GM12878 (cell line): ENCODE measurements around the gene ZCCHC17. TPM values are rescaled to one million over a fixed set of nuclear protein-coding genes. Genes with fewer than 3 reads are reported as not detected.

ENCODE experiments used
- ATAC-seq: fragments of 200-7000 bp; cut with Tn5 transposase; 3 replicates; pipeline ENCODE4 v1.9.1; 2020; ENCODE audit warnings: mild to moderate bottlenecking, moderate library complexity
- BruUV-seq: library from RNA; stranded (reverse); fragments of 400-500 nt; replicated peaks from 2 replicates; lab custom pipeline; 2021; lab: Mats Ljungman, UMichigan
- CTCF ChIA-PET: fragments of 300-600 bp; sonication (Branson Sonifier 250); formaldehyde crosslinking; extraction: SDS; loops from one replicate; lab custom pipeline; 2021; ENCODE audit warnings: inconsistent platforms; lab: Yijun Ruan, JAX
- POLR2A ChIA-PET: fragments of 350-600 bp; formaldehyde crosslinking; extraction: SDS; loops from one replicate; lab custom pipeline; 2021; ENCODE audit warnings: inconsistent platforms; lab: Charles Lee
- RAD21 ChIA-PET: fragments of 300-600 bp; sonication (Branson Sonifier 250); formaldehyde crosslinking; loops from one replicate; lab custom pipeline; 2023; ENCODE audit warnings: antibody characterized with exemption; ENCODE audit not compliant: unreplicated experiment; lab: Charles Lee
- SMC1A ChIA-PET: fragments of 300-600 bp; sonication (Branson Sonifier 250); formaldehyde crosslinking; loops from one replicate; lab custom pipeline; 2023; ENCODE audit not compliant: unreplicated experiment, uncharacterized antibody; lab: Charles Lee
- DNase-seq: peaks from one replicate; pipeline ENCODE4 v3.0.0-alpha.2; 2011; ENCODE audit warnings: low read depth, low spot score
- FAIRE-seq: peaks from 3 replicates; lab custom pipeline; 2011; peaks lifted over from hg19 to GRCh38; lab: Jason Lieb, UNC
- H2AFZ ChIP-seq: 2 replicates; pipeline ENCODE4 v1.6.0; 2011; ENCODE audit warnings: low read depth, low read length, control low read depth; ENCODE audit not compliant: control insufficient read depth
- H3K27ac ChIP-seq: 2 replicates; pipeline ENCODE4 v1.5.1; 2011; ENCODE audit warnings: control low read depth; ENCODE audit not compliant: control insufficient read depth, insufficient read depth
- H3K27me3 ChIP-seq, 2 experiments: replicated peaks in 1 of 2; 2 replicates each; pipeline versions ENCODE4 v1.6.0 to v1.6.1; 2011; ENCODE audit warnings: low read length in 1 of 2; ENCODE audit not compliant: control insufficient read depth in 2 of 2, insufficient read depth in 2 of 2
- H3K36me3 ChIP-seq, 2 experiments: 2 replicates each; pipeline ENCODE4 v1.5.1; 2011; ENCODE audit warnings: low read length in 1 of 2; ENCODE audit not compliant: control insufficient read depth in 2 of 2, insufficient read depth in 2 of 2
- H3K4me1 ChIP-seq: 2 replicates; pipeline ENCODE4 v1.6.1; 2011; ENCODE audit warnings: mild to moderate bottlenecking, low read length, moderate library complexity, mixed read lengths; ENCODE audit not compliant: control insufficient read depth, insufficient read depth
- H3K4me2 ChIP-seq: 2 replicates; pipeline ENCODE4 v1.6.0; 2011; ENCODE audit warnings: control low read depth; ENCODE audit not compliant: control insufficient read depth, insufficient read depth
- H3K4me3 ChIP-seq: fragments of 200-600 bp; sonication (generic); 2 replicates; pipeline ENCODE4 v1.5.1; 2016
- H3K79me2 ChIP-seq: 2 replicates; pipeline ENCODE4 v1.6.0; 2011; ENCODE audit warnings: low read length; ENCODE audit not compliant: control insufficient read depth, insufficient read depth
- H3K9ac ChIP-seq: 2 replicates; pipeline ENCODE4 v1.8.0; 2011; ENCODE audit warnings: low read length, control low read depth, mixed read lengths; ENCODE audit not compliant: control insufficient read depth, insufficient read depth
- H3K9me3 ChIP-seq: replicated peaks from 3 replicates; pipeline ENCODE4 v1.5.1; 2011; ENCODE audit warnings: mild to moderate bottlenecking, low read length; ENCODE audit not compliant: control insufficient read depth, insufficient read depth
- H4K20me1 ChIP-seq: 2 replicates; pipeline ENCODE4 v1.6.0; 2011; ENCODE audit not compliant: control insufficient read depth, insufficient read depth
- BCL11A ChIP-seq: IDR thresholded peaks from 2 replicates; pipeline ENCODE4 v1.6.1; 2011; ENCODE audit warnings: low read depth, low read length
- CBX3 ChIP-seq: fragments of 200-600 bp; sonication (generic); IDR thresholded peaks from 2 replicates; pipeline ENCODE4 v1.6.1; 2016; ENCODE audit warnings: low read depth, borderline replicate concordance
- CHD4 ChIP-seq: fragments of 200-600 bp; sonication (generic); IDR thresholded peaks from 2 replicates; pipeline ENCODE4 v1.6.1; 2016; ENCODE audit warnings: mild to moderate bottlenecking
- EED ChIP-seq: sonication (generic); IDR thresholded peaks from 2 replicates; pipeline ENCODE4 v1.6.1; 2016; ENCODE audit warnings: antibody characterized with exemption, low read depth
- EGR1 ChIP-seq, 2 experiments: IDR thresholded peaks; 1 replicate in 1 of 2; 2 replicates in 1 of 2; pipeline ENCODE4 v1.6.1; 2011 to 2012; ENCODE audit warnings: low read depth in 2 of 2, low read length in 2 of 2, borderline replicate concordance in 1 of 2, mild to moderate bottlenecking in 1 of 2, moderate library complexity in 1 of 2
- FOXK2 ChIP-seq: fragments of 450-650 bp; IDR thresholded peaks from 2 replicates; pipeline ENCODE4 v1.6.1; 2017; ENCODE audit warnings: mild to moderate bottlenecking, moderate library complexity
- HDGF ChIP-seq: fragments of 450-650 bp; IDR thresholded peaks from 2 replicates; pipeline ENCODE4 v1.6.1; 2016; ENCODE audit warnings: antibody characterized with exemption
- IRF5 ChIP-seq: fragments of 450-650 bp; IDR thresholded peaks from 2 replicates; pipeline ENCODE4 v1.6.1; 2017; ENCODE audit warnings: borderline replicate concordance
- NBN ChIP-seq: fragments of 450-650 bp; IDR thresholded peaks from 2 replicates; pipeline ENCODE4 v1.6.1; 2016
- NR2F1 ChIP-seq: fragments of 450-650 bp; conservative IDR thresholded peaks from 2 replicates; pipeline ENCODE4 v1.6.1; 2017; ENCODE audit warnings: mild to moderate bottlenecking
- SKIL ChIP-seq: fragments of 450-650 bp; IDR thresholded peaks from 2 replicates; pipeline ENCODE4 v1.6.1; 2017; ENCODE audit warnings: mild to moderate bottlenecking, low read depth, inconsistent platforms; ENCODE audit not compliant: poor library complexity, severe bottlenecking
- ZNF687 ChIP-seq: fragments of 450-650 bp; IDR thresholded peaks from 2 replicates; pipeline ENCODE4 v1.6.1; 2017; ENCODE audit warnings: mild to moderate bottlenecking, moderate library complexity
- WGBS: methylation state at CpG from one replicate; pipeline ENCODE4 v1.1.6; 2016; ENCODE audit warnings: low lambda C conversion rate; ENCODE audit not compliant: insufficient replicate concordance, insufficient coverage; ENCODE audit errors: missing lambda C conversion rate; 5-methylcytosine and 5-hydroxymethylcytosine counted together
- in situ Hi-C: fragments of 300-500 bp; cut with MboI; formaldehyde crosslinking; loops from 9 replicates; pipeline ENCODE4 v1.14.3; 2018; ENCODE audit warnings: mixed read lengths
- intact Hi-C: fragments of 100-400 bp; cut with micrococcal nuclease; formaldehyde crosslinking; loops from one replicate; pipeline ENCODE4 v1.14.2; 2022; ENCODE audit not compliant: unreplicated experiment
- polyA plus RNA-seq, 11 experiments: library from polyadenylated mRNA; depleted of rRNA in 4 of 11; unstranded in 6 of 11; stranded (reverse) in 5 of 11; fragments of >200 nt; fragmentation: Nextera tagmentation in 4 of 11; fragmentation: Illumina TruSeq in 1 of 11; extraction: Ambion mirVana in 4 of 11; extraction: Trizol in 1 of 11; gene quantifications; 1 replicate in 1 of 11; 2 replicates in 10 of 11; pipeline versions ENCODE4 v1.2.1 to v1.2.3, GENCODE V29; 2011 to 2016; ENCODE audit warnings: inconsistent platforms in 2 of 11, missing spikeins in 2 of 11, low read depth in 1 of 11
- total RNA-seq, 4 experiments: library from RNA; depleted of rRNA in 3 of 4; stranded (reverse); fragments of >200 nt in 3 of 4; fragmentation: Illumina TruSeq in 1 of 4; extraction: Trizol in 1 of 4; gene quantifications; 2 replicates each; pipeline versions ENCODE4 v1.2.1 to v1.2.3, GENCODE V29; 2013 to 2021

Gene ZCCHC17
- total and polyA plus RNA-seq, 10 of the 15 experiments (the other 5 are each of a cell fraction or from before 2014, with no cell fraction given) = 22.3 to 86.3 (median 47.0) TPM

DNA sequence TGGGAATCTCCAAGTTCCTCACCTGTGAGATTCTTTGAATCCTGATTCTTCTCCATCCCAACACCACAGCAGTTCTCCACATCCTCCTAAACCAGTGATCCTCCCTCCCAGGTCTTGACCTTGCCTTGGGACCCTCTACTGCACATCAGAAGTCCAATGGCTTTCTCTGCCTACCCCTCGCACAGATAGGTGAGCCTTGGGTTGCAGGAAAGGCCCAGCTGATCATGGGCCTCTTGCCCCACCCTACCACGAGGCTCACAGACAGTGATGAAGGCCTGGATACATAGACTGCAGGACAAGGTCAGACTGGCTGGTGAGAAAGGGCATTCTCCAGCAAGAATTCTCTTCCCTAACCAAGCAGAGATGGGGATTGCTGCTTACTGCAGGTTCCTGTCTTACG is 75.2 kb downstream of the ZCCHC17 start:
- no peaks in the 10 kb centered on the region for H3K79me2 ChIP-seq
- ChIA-PET RAD21 (interaction anchor here (0.9 to 1.0 kb wide), 2 partner anchors 23 to 178 kb away, joined by 3 to 4 read pairs; no protein-coding TSS in a partner anchor), SMC1A (interaction anchor here (1.1 to 1.6 kb wide), 2 partner anchors 12 to 23 kb away, joined by 3 to 4 read pairs; no protein-coding TSS in a partner anchor), CTCF (interaction anchor here (0.9 to 5.5 kb wide), 4 partner anchors 23 to 187 kb away, joined by 3 to 42 read pairs (median 4); no protein-coding TSS in a partner anchor), POLR2A (no interaction called here)
- intact Hi-C loops (no loop called here), in situ Hi-C loops (no loop called here)
- FAIRE-seq = no peak
- ATAC-seq = no peak
- H2AFZ ChIP-seq = no peak overlapping the region
- no peaks in the 10 kb centered on the region for H3K4me1 ChIP-seq
- no peak for DNase-seq
- H3K36me3 ChIP-seq = no peaks in the 10 kb centered on the region; a peak in 1 of 4 replicates
- H3K9me3 ChIP-seq = no peaks in the 10 kb centered on the region
- no peaks in the 10 kb centered on the region for H3K27me3 ChIP-seq
- TF ChIP-seq HDGF (no peak), CBX3 (no peak), NBN (no peak), BCL11A (no peak), IRF5 (no peak), NR2F1 (no peak), SKIL (no peak), EGR1 (IDR thresholded peaks at IDR 0.05; ENCODE audit: borderline replicate concordance in 1 of 2, low read depth in 2 of 2, low read length in 2 of 2) (no peak), ZNF687 (no peak), FOXK2 (no peak), CHD4 (no peak), EED (no peak)
- no peak overlapping the region for H3K27ac ChIP-seq
- 63% methylated on average over 3 of the region's 3 CpGs for WGBS
- H4K20me1 ChIP-seq = no peaks in the 10 kb centered on the region
- BruUV-seq = no TSS peak
- H3K4me3 ChIP-seq = no peak overlapping the region
- no peak overlapping the region for H3K9ac ChIP-seq
- no peak overlapping the region for H3K4me2 ChIP-seq
